Epithelial cell of esophagus (primary cell): ENCODE results near the gene GYPC.

Experiments
- DNase-seq: peaks from one replicate; pipeline ENCODE4 v3.0.0; 2010; ENCODE audit warnings: low read depth
- H3K4me3 ChIP-seq: 2 replicates; pipeline ENCODE4 v1.5.1; 2011; ENCODE audit warnings: mild to moderate bottlenecking, low read length, control low read depth
- TF ChIP-seq, protein P1 (sequence below): IDR thresholded peaks from 2 replicates; pipeline ENCODE4 v1.5.1; 2011; ENCODE audit warnings: low read depth, mild to moderate bottlenecking, low read length, control low read depth, inconsistent platforms; ENCODE audit not compliant: insufficient read depth; ENCODE audit errors: missing control alignments

Gene GYPC

DNA sequence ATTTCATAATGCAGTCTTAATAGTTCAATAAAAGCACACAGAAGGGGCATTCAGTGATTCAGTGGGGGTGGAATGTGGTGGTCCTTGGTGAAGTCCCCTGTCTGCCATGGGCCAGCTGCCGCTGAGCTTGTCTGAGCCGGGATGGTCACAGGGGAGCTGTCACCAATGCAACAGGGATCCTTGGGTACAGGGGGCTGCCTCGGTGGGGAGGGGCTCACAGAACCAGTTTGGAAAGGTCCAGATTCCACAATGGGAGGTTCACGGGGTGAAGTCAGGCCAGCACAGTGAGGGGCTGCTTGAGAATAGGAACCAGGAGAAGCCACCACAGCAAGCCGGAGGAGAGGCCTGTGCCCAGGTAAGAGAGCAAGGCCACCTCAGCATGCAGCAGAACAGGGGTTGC lies 75.4 kb downstream of the GYPC start:
- TF ChIP-seq, protein P1, sequence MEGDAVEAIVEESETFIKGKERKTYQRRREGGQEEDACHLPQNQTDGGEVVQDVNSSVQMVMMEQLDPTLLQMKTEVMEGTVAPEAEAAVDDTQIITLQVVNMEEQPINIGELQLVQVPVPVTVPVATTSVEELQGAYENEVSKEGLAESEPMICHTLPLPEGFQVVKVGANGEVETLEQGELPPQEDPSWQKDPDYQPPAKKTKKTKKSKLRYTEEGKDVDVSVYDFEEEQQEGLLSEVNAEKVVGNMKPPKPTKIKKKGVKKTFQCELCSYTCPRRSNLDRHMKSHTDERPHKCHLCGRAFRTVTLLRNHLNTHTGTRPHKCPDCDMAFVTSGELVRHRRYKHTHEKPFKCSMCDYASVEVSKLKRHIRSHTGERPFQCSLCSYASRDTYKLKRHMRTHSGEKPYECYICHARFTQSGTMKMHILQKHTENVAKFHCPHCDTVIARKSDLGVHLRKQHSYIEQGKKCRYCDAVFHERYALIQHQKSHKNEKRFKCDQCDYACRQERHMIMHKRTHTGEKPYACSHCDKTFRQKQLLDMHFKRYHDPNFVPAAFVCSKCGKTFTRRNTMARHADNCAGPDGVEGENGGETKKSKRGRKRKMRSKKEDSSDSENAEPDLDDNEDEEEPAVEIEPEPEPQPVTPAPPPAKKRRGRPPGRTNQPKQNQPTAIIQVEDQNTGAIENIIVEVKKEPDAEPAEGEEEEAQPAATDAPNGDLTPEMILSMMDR = no peak
- no peak overlapping the region for H3K4me3 ChIP-seq
- no peak for DNase-seq

- no peak for DNase-seq
- TF ChIP-seq, protein P1 = no peak
- H3K4me3 ChIP-seq = no peak overlapping the region
Observed at GRCh38 chr2:126732682-126733245, 76.8 kb downstream of the GYPC start.

- no peak for DNase-seq
- no peak overlapping the region for H3K4me3 ChIP-seq
- TF ChIP-seq, protein P1 = no peak
Observed at GRCh38 chr2:126733795-126734194, 77.8 kb downstream of the GYPC start.

- DNase-seq = no peak
- TF ChIP-seq, protein P1 = no peak
- H3K4me3 ChIP-seq = no peak overlapping the region
Observed at GRCh38 chr2:126736133-126736874, 80.3 kb downstream of the GYPC start.

DNA sequence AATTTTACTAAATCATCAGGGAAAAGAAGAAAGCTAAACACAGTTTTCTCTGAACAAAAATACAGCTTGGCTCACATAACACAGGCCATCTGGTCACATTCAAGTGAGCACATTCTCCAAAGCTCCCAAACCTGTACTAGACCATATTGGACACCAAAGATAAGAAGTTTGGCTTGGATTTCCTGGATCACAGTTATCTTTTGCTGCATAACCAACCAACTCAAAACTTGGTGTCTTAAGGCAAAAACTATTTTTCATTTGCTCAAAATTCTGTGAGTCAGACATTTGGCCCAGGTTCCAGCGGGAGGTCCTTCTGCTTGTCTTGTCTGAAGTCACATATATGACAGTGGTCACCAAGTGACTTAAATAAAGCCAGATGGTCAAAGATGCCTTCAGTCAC lies 83.2 kb downstream of the GYPC start:
- H3K4me3 ChIP-seq = no peak overlapping the region
- TF ChIP-seq, protein P1 = no peak
- no peak for DNase-seq

DNA sequence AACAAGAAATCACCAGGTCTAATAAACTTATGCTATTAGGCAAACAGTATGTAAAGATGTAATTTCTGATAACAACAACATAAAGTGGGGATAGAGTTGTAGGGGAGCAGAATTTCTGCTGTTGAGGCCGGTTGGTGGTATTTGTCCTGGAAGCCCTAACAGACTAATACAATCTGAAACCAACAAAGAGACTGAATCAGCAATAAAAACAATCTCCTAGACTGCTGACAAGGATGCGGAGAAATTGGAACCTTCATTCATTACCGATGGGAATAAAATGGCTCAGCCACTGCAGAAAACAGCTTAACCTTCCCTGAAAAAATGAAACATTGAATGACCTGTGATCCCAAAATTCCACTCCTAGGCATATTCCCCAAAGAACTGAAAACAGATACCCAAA lies 88.7 kb downstream of the GYPC start:
- TF ChIP-seq, protein P1 = no peak
- no peak overlapping the region for H3K4me3 ChIP-seq
- no peak for DNase-seq
